ENCODE data around the gene PCDHB1.
"Not testable (repeated sequence)": the region's sequence is repeated elsewhere in the genome, so short reads cannot be mapped to it uniquely, and the experiment has no call there.

Gene PCDHB1

DNA sequence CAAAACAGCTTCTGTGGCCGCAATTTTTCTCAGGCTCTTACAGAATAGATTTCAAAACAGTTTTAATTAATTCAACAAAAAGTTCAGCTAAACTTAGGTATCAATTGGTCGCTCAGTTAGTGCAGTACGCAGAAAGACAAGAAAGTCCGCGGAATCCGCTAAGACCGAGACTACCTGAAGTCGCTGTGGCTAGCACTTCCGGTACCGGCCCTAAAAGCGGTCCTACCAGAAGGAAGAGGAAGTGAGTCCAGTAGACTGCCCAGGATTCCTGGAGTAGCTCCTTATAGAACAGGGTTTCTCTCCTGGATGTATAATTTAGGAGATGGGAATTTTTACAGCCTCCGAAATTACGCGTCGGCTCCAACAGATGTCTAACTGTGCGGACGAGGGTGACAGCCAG lies 26.7 kb downstream of the PCDHB1 start:
- DNase-seq (ENCODE audit: low spot score): no peak

GRCh38 chr5:141082228-141082627 lies 31.1 kb downstream of the PCDHB1 start:
- DNase-seq (ENCODE audit: low spot score): no peak

DNA sequence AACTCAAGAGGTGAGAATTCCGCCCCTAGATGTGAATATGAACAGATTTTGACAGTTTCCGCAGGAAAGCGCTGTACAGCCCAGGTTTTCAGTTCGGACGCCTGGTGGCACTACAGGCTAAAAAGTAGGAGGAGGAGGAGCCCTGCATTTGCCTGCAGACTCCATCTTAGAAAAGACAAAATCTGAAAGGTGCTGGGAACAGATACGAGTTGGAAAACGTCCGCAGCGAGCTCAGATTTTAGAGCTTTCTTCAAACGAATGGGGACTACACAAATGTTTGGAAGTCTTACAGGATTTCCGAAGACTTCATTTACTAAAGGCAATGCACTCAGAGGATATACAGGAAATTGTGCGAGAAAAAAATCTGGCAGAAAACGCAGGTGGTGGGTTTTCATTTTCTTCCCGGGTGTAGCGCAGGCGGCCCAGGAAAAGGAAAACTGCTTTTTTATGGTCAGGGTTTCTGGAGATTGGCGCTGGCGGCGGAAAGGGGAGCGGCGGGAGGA lies 33.4 kb downstream of the PCDHB1 start:
- DNase-seq (ENCODE audit: low spot score): peak; percentile 72

- DNase-seq (ENCODE audit: low spot score): peak; percentile 70
Observed at GRCh38 chr5:141094481-141095262, 43.5 kb downstream of the PCDHB1 start, which contains the start of gene PCDHB2. Gene PCDHB2 (plus strand): TSS chr5:141094615. CDS start chr5:141094791, 176 bp downstream.

GRCh38 chr5:141095263-141095641 lies 44.1 kb downstream of the PCDHB1 start:
- DNase-seq (ENCODE audit: low spot score): no peak

DNA sequence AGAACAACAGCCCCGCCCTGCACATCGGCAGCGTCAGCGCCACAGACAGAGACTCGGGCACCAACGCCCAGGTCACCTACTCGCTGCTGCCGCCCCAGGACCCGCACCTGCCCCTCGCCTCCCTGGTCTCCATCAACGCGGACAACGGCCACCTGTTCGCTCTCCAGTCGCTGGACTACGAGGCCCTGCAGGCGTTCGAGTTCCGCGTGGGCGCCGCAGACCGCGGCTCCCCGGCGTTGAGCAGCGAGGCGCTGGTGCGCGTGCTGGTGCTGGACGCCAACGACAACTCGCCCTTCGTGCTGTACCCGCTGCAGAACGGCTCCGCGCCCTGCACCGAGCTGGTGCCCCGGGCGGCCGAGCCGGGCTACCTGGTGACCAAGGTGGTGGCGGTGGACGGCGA lies 45.0 kb downstream of the PCDHB1 start:
- not testable (repeated sequence) for DNase-seq (ENCODE audit: low spot score)

DNA sequence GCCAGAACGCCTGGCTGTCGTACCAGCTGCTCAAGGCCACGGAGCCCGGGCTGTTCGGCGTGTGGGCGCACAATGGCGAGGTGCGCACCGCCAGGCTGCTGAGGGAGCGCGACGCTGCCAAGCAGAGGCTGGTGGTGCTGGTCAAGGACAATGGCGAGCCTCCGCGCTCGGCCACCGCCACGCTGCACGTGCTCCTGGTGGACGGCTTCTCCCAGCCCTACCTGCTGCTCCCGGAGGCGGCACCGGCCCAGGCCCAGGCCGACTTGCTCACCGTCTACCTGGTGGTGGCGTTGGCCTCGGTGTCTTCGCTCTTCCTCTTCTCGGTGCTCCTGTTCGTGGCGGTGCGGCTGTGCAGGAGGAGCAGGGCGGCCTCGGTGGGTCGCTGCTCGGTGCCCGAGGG lies 45.4 kb downstream of the PCDHB1 start:
- DNase-seq (ENCODE audit: low spot score): not testable (repeated sequence)

GRCh38 chr5:141100243-141100805 lies 49.1 kb downstream of the PCDHB1 start, which contains the start of gene PCDHB3:
Gene PCDHB3 (plus strand): TSS chr5:141100473. CDS start chr5:141100650, 177 bp downstream.
- peak; percentile 50 for DNase-seq (ENCODE audit: low spot score)

DNA sequence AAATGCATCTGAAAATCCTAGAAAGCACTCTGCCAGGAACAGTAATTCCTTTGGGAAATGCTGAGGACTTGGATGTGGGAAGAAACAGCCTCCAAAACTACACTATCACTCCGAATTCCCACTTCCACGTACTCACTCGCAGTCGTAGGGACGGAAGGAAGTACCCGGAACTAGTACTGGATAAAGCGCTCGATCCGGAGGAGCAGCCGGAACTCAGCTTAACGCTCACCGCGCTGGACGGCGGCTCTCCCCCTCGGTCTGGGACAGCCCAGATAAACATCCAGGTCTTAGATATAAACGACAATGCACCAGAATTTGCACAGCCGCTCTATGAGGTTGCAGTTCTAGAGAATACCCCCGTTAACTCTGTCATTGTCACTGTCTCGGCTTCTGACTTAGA lies 49.9 kb downstream of the PCDHB1 start:
- no peak for DNase-seq (ENCODE audit: low spot score)

DNA sequence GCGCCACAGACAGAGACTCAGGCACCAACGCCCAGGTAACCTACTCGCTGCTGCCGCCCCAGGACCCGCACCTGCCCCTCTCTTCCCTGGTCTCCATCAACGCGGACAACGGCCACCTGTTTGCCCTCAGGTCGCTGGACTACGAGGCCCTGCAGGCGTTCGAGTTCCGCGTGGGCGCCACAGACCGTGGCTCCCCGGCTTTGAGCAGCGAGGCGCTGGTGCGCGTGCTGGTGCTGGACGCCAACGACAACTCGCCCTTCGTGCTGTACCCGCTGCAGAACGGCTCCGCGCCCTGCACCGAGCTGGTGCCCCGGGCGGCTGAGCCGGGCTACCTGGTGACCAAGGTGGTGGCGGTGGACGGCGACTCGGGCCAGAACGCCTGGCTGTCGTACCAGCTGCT lies 50.9 kb downstream of the PCDHB1 start:
- DNase-seq (ENCODE audit: low spot score): not testable (repeated sequence)

- DNase-seq (ENCODE audit: low spot score): not testable (repeated sequence)
Observed at GRCh38 chr5:141102471-141102870, 51.3 kb downstream of the PCDHB1 start.

DNA sequence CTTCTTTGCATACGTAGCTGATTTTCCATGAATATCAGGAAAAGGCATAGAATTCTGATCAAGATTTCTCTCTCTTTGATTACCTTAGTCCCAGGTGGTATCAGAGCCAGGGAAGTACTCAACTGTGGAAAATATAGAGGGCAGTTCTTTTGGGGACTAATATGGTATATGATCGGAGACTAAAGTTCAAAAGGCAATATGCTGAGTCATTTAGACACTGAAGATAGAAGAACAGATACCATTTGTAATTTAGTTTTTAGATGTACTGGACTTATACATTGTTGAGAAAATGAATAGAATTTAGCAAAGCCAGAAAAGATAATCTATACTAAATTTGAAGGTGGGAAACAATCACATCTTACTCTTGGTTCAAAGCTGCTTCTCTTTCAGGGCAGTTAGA lies 54.2 kb downstream of the PCDHB1 start:
- no peak for DNase-seq (ENCODE audit: low spot score)

All from Ammon's horn (tissue), 1 donor.